CD14-positive monocyte (primary cell): ENCODE results near the gene PHLDB2. TPM values are rescaled to one million over a fixed set of nuclear protein-coding genes. Genes with fewer than 3 reads are reported as not detected.

Experiments used
- DNase-seq, 3 donors: peaks; one replicate each; pipeline ENCODE4 v3.0.0-alpha.2; 2011 to 2022
- H2AFZ ChIP-seq: 2 replicates; pipeline ENCODE4 v1.6.0; 2012; ENCODE audit warnings: mild to moderate bottlenecking, low read depth, low read length, inconsistent platforms; ENCODE audit not compliant: insufficient read depth, poor library complexity, severe bottlenecking
- H3K27ac ChIP-seq, 2 donors: 1 replicate in 1 of 2; 2 replicates in 1 of 2; pipeline ENCODE4 v1.5.1; 2012 to 2013; ENCODE audit warnings: low read length in 2 of 2, control low read depth in 1 of 2, inconsistent platforms in 1 of 2, low read depth in 1 of 2, mild to moderate bottlenecking in 1 of 2
- H3K27me3 ChIP-seq, 2 donors: one replicate each; pipeline versions ENCODE4 v1.6.0 to v1.6.1; 2011 to 2013; ENCODE audit warnings: low read length in 2 of 2; ENCODE audit not compliant: control insufficient read depth in 2 of 2, insufficient read depth in 2 of 2
- H3K36me3 ChIP-seq, 2 donors: replicated peaks in 1 of 2; 1 replicate in 1 of 2; 2 replicates in 1 of 2; pipeline versions ENCODE4 v1.5.1 to v1.6.1; 2012 to 2013; ENCODE audit warnings: low read length in 2 of 2, control low read depth in 1 of 2, inconsistent platforms in 1 of 2, mild to moderate bottlenecking in 1 of 2; ENCODE audit not compliant: insufficient read depth in 2 of 2, control insufficient read depth in 1 of 2
- H3K4me1 ChIP-seq, 2 donors: 1 replicate in 1 of 2; 2 replicates in 1 of 2; pipeline versions ENCODE4 v1.5.1 to v1.6.1; 2012 to 2013; ENCODE audit warnings: low read length in 2 of 2, control low read depth in 1 of 2, inconsistent platforms in 1 of 2, mild to moderate bottlenecking in 1 of 2, moderate library complexity in 1 of 2; ENCODE audit not compliant: insufficient read depth in 2 of 2, control insufficient read depth in 1 of 2
- H3K4me2 ChIP-seq: replicated peaks from 2 replicates; pipeline ENCODE3; 2012; ENCODE audit warnings: low read length, moderate library complexity, mild to moderate bottlenecking; ENCODE audit not compliant: poor library complexity, severe bottlenecking; ENCODE audit errors: extremely low read depth
- H3K4me3 ChIP-seq, 3 experiments: fragments of 200-600 bp in 1 of 3; sonication (generic) in 1 of 3; replicated peaks in 1 of 3; 1 replicate in 2 of 3; 2 replicates in 1 of 3; pipeline ENCODE4 v1.5.1; 2011 to 2013; ENCODE audit warnings: low read length in 3 of 3, mild to moderate bottlenecking in 3 of 3, control low read depth in 2 of 3, low read depth in 2 of 3, inconsistent platforms in 1 of 3, moderate library complexity in 1 of 3
- H3K79me2 ChIP-seq: 2 replicates; pipeline ENCODE4 v1.6.0; 2012; ENCODE audit warnings: mild to moderate bottlenecking, control low read depth, inconsistent platforms, low read length, moderate library complexity; ENCODE audit not compliant: insufficient read depth
- H3K9ac ChIP-seq: 2 replicates; pipeline ENCODE4 v1.6.0; 2017; ENCODE audit warnings: low read length, mild to moderate bottlenecking; ENCODE audit not compliant: insufficient read depth, poor library complexity, severe bottlenecking
- H3K9me3 ChIP-seq, 2 donors: replicated peaks in 1 of 2; 1 replicate in 1 of 2; 2 replicates in 1 of 2; pipeline versions ENCODE4 v1.5.1 to v1.6.1; 2012 to 2013; ENCODE audit warnings: low read length in 2 of 2, control low read depth in 1 of 2; ENCODE audit not compliant: control insufficient read depth in 1 of 2, insufficient read depth in 1 of 2
- H4K20me1 ChIP-seq: 2 replicates; pipeline ENCODE4 v1.6.0; 2012; ENCODE audit warnings: mild to moderate bottlenecking, low read length, control low read depth, moderate library complexity; ENCODE audit not compliant: insufficient read depth
- H3K27ac Mint-ChIP-seq, 7 donors: one replicate each; pipeline ENCODE4 v1.8.0; 2020; ENCODE audit warnings: mild to moderate bottlenecking in 7 of 7, mixed read lengths in 7 of 7, moderate library complexity in 6 of 7, inconsistent platforms in 2 of 7
- H3K27me3 Mint-ChIP-seq, 3 donors: one replicate each; pipeline ENCODE4 v1.8.0; 2021 to 2022; ENCODE audit warnings: low read depth in 3 of 3, mild to moderate bottlenecking in 3 of 3, mixed read lengths in 3 of 3, moderate library complexity in 3 of 3, inconsistent platforms in 1 of 3
- H3K36me3 Mint-ChIP-seq, 2 donors: one replicate each; pipeline ENCODE4 v1.8.0; 2020; ENCODE audit warnings: mixed read lengths in 2 of 2, inconsistent platforms in 1 of 2, mild to moderate bottlenecking in 1 of 2
- H3K4me1 Mint-ChIP-seq: one replicate; pipeline ENCODE4 v1.8.0; 2020; ENCODE audit warnings: mild to moderate bottlenecking, mixed read lengths
- H3K4me3 Mint-ChIP-seq, 2 donors: one replicate each; pipeline ENCODE4 v1.8.0; 2020; ENCODE audit warnings: mild to moderate bottlenecking in 2 of 2, mixed read lengths in 2 of 2, moderate library complexity in 1 of 2
- H3K9me3 Mint-ChIP-seq, 7 donors: one replicate each; pipeline ENCODE4 v1.8.0; 2020 to 2022; ENCODE audit warnings: mixed read lengths in 7 of 7, mild to moderate bottlenecking in 6 of 7, moderate library complexity in 6 of 7, inconsistent platforms in 2 of 7
- CTCF ChIP-seq: fragments of 200-600 bp; IDR thresholded peaks from one replicate; pipeline ENCODE4 v1.8.0; 2022; ENCODE audit warnings: antibody characterized with exemption, mild to moderate bottlenecking
- WGBS: methylation state at CpG from one replicate; pipeline ENCODE4 v1.1.5; 2013; ENCODE audit warnings: missing lambda C conversion rate; ENCODE audit not compliant: insufficient coverage; 5-methylcytosine and 5-hydroxymethylcytosine counted together
- intact Hi-C, 2 donors: fragments of 100-400 bp; cut with micrococcal nuclease; formaldehyde crosslinking; loops; one replicate each; pipeline versions ENCODE4 v1.15.0 to v1.15.1; 2023
- polyA plus RNA-seq, 3 donors: library from polyadenylated mRNA; depleted of rRNA in 1 of 3; unstranded in 2 of 3; stranded (reverse) in 1 of 3; fragments of 300-500 nt in 2 of 3; fragments of >200 nt in 1 of 3; fragmentation: Illumina TruSeq in 2 of 3; gene quantifications; 1 replicate in 2 of 3; 2 replicates in 1 of 3; pipeline ENCODE4 v1.2.3, GENCODE V29; 2012 to 2021

PHLDB2 gene
- polyA plus RNA-seq, 3 donors, result 0.08 TPM; not detected in 2

- H4K20me1 ChIP-seq, result no peaks in the 10 kb centered on the region
- H3K9me3 ChIP-seq, result no peaks in the 10 kb centered on the region
- no peak overlapping the region for H3K4me3 Mint-ChIP-seq
- no peaks in the 10 kb centered on the region for H3K36me3 Mint-ChIP-seq
- H3K36me3 ChIP-seq, result no peaks in the 10 kb centered on the region
- H3K4me1 ChIP-seq, result peaks cover 8 to 11% of the 10 kb centered on the region in 2 donors
- peaks cover 13% of the 10 kb centered on the region for H3K4me1 Mint-ChIP-seq
- H3K4me2 ChIP-seq, result peak overlapping the region; percentile 14
- intact Hi-C loops, result no loop called here
- DNase-seq, result peak; percentile 32 to 49 (median 49)
- no peak overlapping the region for H3K9ac ChIP-seq
- H3K79me2 ChIP-seq, result no peaks in the 10 kb centered on the region
- H3K27me3 ChIP-seq, result no peaks in the 10 kb centered on the region
- H3K4me3 ChIP-seq, result no peak overlapping the region
- 53% methylated on average over 14 of the region's 19 CpGs for WGBS
- H3K9me3 Mint-ChIP-seq, result peaks cover 0 to 4% (median 0%) of the 10 kb centered on the region in 7 donors
- H3K27me3 Mint-ChIP-seq, result peaks cover 0 to 3% (median 0%) of the 10 kb centered on the region in 3 donors
- TF ChIP-seq CTCF, result peak; percentile 72
- H3K27ac ChIP-seq, result no peak overlapping the region
- H2AFZ ChIP-seq, result peak overlapping the region; percentile 55
- H3K27ac Mint-ChIP-seq, result no peak overlapping the region
Observed at GRCh38 chr3:112013058-112013783, 154.2 kb downstream of the PHLDB2 start.

DNA sequence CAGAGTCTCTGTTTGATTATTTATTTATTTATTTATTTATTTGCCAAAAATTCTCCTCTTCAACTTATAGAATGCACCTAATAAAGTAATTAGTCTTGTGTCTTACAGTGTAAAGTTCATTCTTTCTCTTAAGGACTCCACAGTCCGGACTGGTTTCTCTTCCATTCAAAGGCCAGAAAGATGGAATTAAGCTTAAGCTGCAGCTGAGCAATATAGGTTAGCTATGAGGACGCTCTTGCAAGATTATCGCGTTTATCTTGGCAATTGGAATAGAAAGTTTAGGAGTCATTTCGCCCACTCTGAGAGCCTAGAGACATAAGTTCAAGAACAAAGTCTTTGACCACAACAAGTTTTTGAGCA, 154.7 kb downstream of the PHLDB2 start:
- H3K4me1 ChIP-seq, result peaks cover 8 to 11% of the 10 kb centered on the region in 2 donors
- peaks cover 0 to 3% (median 0%) of the 10 kb centered on the region in 3 donors for H3K27me3 Mint-ChIP-seq
- no peak overlapping the region for H3K4me3 ChIP-seq
- peaks cover 0 to 5% (median 0%) of the 10 kb centered on the region in 7 donors for H3K9me3 Mint-ChIP-seq
- intact Hi-C loops, result no loop called here
- no peaks in the 10 kb centered on the region for H3K36me3 ChIP-seq
- peak overlapping the region in 1 of 2 donors; percentile 28 for H3K4me3 Mint-ChIP-seq
- no peaks in the 10 kb centered on the region for H3K27me3 ChIP-seq
- H3K79me2 ChIP-seq, result no peaks in the 10 kb centered on the region
- DNase-seq, result no peak
- no peak overlapping the region for H3K9ac ChIP-seq
- no peak overlapping the region for H3K27ac Mint-ChIP-seq
- 100% methylated on average over 1 of the region's 5 CpGs for WGBS
- TF ChIP-seq CTCF, result no peak
- no peaks in the 10 kb centered on the region for H3K36me3 Mint-ChIP-seq
- H2AFZ ChIP-seq, result peak overlapping the region; percentile 55
- H3K9me3 ChIP-seq, result no peaks in the 10 kb centered on the region
- H3K4me2 ChIP-seq, result peak overlapping the region; percentile 14
- H3K4me1 Mint-ChIP-seq, result peaks cover 13% of the 10 kb centered on the region
- no peaks in the 10 kb centered on the region for H4K20me1 ChIP-seq
- H3K27ac ChIP-seq, result no peak overlapping the region
